ENCODE data around the gene TRMT44.

Gene TRMT44

DNA sequence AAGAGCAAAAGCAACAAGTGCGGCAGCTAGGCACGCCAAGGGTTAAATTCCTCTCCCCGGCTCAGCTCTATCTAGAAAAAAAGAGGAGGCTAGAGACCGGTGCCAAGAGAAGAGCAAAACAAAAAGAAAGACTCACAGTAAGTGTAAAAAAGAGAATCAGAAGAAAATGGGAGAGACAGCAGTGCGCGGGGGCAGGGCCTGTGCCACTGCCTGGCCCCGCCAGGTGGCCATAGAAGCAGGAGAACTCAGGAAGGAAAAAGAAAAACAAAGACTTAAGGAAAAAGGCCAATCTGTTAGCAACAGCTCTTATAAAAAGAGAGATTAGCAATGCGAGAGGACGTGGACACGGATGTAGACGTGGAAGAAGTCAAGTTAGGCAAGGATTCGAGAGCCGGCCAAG, 3.3 kb upstream of the TRMT44 start:
- no peak overlapping the region for H3K4me3 Mint-ChIP-seq

DNA sequence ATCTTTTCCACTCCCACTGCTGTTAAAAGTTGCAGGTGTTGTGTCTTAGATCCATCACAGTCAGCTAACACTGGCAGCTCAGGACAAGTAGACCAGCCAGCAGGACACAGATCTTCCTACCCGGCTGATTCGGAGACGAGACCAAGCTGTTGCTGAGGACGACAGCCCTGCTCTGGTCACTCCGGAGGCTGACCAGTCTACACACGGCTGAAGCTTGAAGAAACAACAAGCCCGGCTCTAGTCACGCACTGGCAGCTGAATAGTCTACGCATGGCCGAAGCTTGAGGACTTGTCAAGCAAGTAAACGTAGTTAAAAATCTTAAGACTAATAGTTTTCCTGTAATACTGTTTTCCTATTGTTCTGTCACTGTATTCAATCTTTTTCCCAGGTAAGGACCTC, 1.8 kb upstream of the TRMT44 start:
- H3K9me3 Mint-ChIP-seq, result no peaks in the 10 kb centered on the region
- no peak for DNase-seq
- no peaks in the 10 kb centered on the region for H3K27me3 Mint-ChIP-seq
- peaks cover 61% of the 10 kb centered on the region for H3K36me3 Mint-ChIP-seq (ENCODE audit: low read depth)
- H3K4me3 Mint-ChIP-seq, result peak overlapping the region; percentile 95
- H3K27ac Mint-ChIP-seq, result peak overlapping the region; percentile 99
- H3K4me1 Mint-ChIP-seq (ENCODE audit: low read depth), result peaks cover 76% of the 10 kb centered on the region

More for the DNA sequence above, 3.3 kb upstream of the TRMT44 start:
- H3K27ac Mint-ChIP-seq, result no peak overlapping the region
- DNase-seq, result no peak
- peaks cover 52% of the 10 kb centered on the region for H3K36me3 Mint-ChIP-seq (ENCODE audit: low read depth)
- H3K27me3 Mint-ChIP-seq, result no peaks in the 10 kb centered on the region
- no peaks in the 10 kb centered on the region for H3K9me3 Mint-ChIP-seq
- H3K4me1 Mint-ChIP-seq (ENCODE audit: low read depth), result peaks cover 62% of the 10 kb centered on the region

DNA sequence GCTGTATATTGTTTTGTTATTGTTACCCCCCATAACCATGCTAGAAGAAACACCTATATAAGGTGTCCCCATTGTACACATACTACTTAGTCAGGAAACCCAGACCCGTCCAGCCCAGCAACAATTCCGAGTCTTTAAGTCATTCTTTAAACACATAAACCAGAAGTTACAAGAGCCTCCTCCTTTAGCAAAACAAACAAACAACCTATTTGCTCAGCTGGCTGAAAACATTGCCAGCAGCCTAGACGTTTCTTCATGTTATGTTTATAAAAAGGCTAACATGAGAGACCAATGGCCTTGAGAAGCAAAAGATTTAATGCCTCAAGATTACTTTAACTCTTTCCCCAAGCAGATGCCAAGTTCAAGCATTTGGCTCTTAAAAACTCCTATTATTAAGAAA, 1.4 kb upstream of the TRMT44 start:
- peak overlapping the region; percentile 95 for H3K4me3 Mint-ChIP-seq
- H3K9me3 Mint-ChIP-seq, result no peaks in the 10 kb centered on the region
- DNase-seq, result no peak
- no peaks in the 10 kb centered on the region for H3K27me3 Mint-ChIP-seq
- peaks cover 81% of the 10 kb centered on the region for H3K4me1 Mint-ChIP-seq (ENCODE audit: low read depth)
- peak overlapping the region; percentile 99 for H3K27ac Mint-ChIP-seq
- H3K36me3 Mint-ChIP-seq (ENCODE audit: low read depth), result peaks cover 62% of the 10 kb centered on the region

DNA sequence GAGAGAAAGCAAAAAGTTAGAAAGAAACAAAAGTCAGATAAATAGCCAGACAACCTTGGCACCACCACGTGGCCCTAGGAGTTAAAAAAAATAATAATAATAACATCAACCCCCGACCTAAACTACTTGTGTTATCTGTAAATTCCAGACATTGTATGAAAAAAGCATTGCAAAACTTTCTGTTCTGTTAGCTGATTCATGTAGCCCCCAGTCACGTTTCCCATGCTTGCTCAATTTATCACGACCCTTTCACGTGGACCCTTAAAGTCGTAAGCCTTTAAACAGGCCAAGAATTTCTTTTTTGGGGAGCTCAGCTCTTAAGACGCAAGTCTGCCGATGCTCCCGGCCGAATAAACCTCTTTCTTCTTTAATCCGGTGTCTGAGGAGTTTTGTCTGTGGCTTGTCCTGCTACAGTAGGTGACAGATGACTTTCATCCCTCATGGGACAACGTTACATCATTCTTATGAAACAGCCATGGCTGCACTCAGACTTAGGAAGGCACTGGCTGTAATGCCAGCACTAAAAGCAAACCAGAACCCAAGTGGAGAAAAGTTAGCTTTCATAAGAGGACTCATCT, 574 bp upstream of the TRMT44 start:
- H3K36me3 Mint-ChIP-seq (ENCODE audit: low read depth), result peaks cover 59% of the 10 kb centered on the region
- DNase-seq, result peak; percentile 54
- H3K27me3 Mint-ChIP-seq, result no peaks in the 10 kb centered on the region
- peak overlapping the region; percentile 95 for H3K4me3 Mint-ChIP-seq
- no peaks in the 10 kb centered on the region for H3K9me3 Mint-ChIP-seq
- H3K27ac Mint-ChIP-seq, result peak overlapping the region; percentile 99
- H3K4me1 Mint-ChIP-seq (ENCODE audit: low read depth), result peaks cover 79% of the 10 kb centered on the region

DNA sequence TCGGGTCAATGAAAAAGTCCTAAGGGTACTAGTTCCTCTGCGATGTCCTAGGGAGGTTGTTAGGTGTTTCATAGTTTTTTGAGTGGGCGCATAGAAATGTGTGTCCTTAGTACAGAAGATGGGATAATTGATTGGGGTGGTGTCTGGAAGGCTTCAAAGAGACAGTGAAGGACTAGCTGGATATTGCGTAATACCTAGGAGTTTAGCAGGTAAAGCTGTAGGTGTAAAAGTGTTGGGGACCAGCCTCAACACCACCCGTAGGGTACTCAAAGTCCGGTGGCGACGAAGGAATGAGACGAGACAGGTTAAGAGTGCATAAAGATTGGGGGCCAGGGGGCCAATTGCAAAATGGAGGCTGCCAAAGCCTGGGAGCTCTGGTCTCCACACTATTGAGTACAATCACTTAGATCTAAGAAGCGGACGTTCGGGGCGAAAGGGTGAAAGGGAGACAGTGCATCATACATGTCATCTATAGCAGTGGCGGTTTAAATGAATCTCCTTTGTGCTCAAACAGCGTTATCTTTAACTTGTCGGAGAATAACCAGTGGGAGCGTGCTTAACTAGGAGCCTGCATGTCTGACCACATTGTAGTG, 1.0 kb downstream of the TRMT44 start:
- peaks cover 73% of the 10 kb centered on the region for H3K4me1 Mint-ChIP-seq (ENCODE audit: low read depth)
- no peaks in the 10 kb centered on the region for H3K9me3 Mint-ChIP-seq
- peak overlapping the region; percentile 95 for H3K4me3 Mint-ChIP-seq
- H3K27ac Mint-ChIP-seq, result peak overlapping the region; percentile 57
- no peak for DNase-seq
- no peaks in the 10 kb centered on the region for H3K27me3 Mint-ChIP-seq
- peaks cover 64% of the 10 kb centered on the region for H3K36me3 Mint-ChIP-seq (ENCODE audit: low read depth)

DNA sequence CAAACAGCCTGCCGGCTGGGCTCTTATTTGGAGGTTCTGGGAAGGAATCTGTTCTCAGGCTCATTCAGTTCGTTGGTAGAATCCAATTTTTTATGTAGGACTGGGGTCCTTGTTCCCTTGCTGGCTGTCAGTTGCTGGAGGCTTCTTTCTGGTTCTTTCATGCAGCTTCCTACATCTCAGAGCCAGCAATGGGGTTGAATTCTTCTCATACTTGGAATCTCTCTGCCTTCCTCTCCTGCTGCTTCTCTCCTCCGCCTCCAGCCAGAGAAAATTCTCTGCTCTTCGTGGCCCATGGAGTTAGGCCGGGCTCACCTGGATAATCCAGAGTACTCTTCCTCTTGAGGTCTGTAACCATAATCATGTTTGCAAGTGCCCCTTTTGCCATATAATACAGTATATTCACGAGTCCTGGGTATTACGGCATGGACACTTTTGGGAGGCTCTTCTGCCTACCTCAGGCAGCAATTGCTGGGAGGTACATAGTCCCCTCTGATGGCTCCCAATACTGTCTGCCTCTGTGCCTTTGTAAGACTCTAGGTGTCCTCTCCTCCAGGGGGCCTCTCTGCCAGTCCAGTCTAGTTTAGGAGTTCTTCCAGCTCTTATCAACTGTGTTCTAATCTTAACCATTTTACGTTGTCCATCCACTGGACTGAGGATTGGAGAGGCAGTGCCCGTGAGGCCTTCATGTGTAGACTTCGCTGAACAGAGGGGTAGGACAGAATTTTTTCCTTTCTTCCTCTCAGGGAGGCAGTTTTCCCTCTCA, 2.2 kb downstream of the TRMT44 start:
- Mint-ChIP-seq H3K4me1 (ENCODE audit: low read depth) (peaks cover 66% of the 10 kb centered on the region), H3K27me3 (no peaks in the 10 kb centered on the region), H3K9me3 (no peaks in the 10 kb centered on the region), H3K27ac (peak overlapping the region; percentile 4), H3K4me3 (peak overlapping the region; percentile 95), H3K36me3 (ENCODE audit: low read depth) (peaks cover 74% of the 10 kb centered on the region)
- DNase-seq, result no peak

DNA sequence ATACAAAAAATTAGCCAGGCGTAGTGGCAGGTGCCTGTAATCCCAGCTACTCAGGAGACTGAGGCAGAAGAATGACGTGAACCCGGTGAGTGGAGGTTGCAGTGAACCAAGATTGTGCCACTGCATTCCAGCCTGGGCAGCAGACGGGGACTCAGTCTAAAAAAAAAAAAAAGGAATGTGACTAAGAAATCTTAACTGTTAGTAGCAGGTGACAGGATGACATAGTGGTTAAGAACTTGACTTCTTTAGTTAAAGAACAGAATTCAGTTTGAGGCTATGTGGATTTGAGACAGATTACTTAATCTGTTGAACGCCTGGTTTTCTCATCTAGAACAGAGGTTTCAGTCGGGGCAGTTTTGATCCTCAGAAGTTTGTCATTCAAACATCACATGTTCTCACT, 3.2 kb downstream of the TRMT44 start:
- H3K4me3 Mint-ChIP-seq, result peak overlapping the region; percentile 95
- peaks cover 78% of the 10 kb centered on the region for H3K36me3 Mint-ChIP-seq (ENCODE audit: low read depth)
- no peaks in the 10 kb centered on the region for H3K27me3 Mint-ChIP-seq
- no peak overlapping the region for H3K27ac Mint-ChIP-seq
- H3K9me3 Mint-ChIP-seq, result no peaks in the 10 kb centered on the region
- DNase-seq, result no peak
- H3K4me1 Mint-ChIP-seq (ENCODE audit: low read depth), result peaks cover 56% of the 10 kb centered on the region

DNA sequence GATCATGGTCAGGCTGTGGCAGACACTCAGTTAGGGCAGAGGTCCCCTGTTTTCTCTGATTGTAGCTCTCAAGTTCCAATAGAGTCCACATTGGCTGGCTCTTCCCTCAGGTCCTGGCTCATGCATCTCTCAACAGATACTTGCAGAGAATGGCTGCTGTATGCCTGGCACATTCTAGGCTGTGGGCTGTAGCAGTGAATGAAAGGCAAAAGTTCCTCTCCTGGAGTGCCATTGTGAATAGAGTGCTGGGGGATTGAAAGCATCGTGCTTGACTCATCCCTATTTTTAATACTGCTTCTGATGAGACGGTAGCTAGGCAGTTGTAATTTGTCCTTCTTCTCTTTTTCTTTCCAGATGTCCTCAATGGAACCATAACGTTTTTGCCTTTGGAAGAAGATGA, 5.5 kb downstream of the TRMT44 start:
- Mint-ChIP-seq H3K27me3 (no peaks in the 10 kb centered on the region), H3K27ac (peak overlapping the region; percentile 2), H3K9me3 (no peaks in the 10 kb centered on the region), H3K4me1 (ENCODE audit: low read depth) (peaks cover 41% of the 10 kb centered on the region), H3K4me3 (no peak overlapping the region), H3K36me3 (ENCODE audit: low read depth) (peaks cover 84% of the 10 kb centered on the region)
- DNase-seq, result no peak

DNA sequence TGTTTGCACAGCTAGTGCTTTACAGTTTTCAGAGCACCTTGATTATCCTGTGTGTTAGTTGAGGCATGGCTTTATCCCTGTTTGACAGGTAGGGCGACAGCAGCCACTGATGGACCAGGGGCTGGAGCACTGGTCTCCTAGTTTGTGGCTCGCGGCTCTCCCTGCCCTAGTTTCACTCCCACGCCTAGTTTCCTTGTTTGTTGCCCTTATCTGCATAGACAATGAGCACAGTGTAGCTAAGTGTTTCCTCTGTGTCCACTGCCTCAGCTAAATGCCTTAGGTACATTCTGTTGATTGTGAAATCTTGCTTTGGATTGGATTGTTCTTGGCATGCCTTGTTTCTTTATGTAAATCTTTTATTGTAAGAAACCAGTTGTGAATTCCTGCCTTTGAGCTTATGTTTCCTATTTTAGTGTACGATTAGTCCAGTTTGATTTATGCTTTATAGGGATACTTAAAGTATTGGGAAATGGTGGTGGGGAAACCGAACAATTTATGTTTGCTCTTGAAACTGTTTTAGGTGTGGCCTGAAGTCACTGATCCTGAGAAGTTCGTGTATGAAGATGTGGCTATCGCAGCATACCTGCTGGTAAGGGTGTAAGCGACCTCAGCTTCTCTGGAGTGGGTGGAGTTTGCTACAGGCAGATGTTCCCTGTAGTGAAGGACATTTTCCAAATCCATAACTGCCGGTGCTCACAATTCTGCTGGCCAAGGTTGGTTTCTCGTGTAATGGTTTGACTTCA, 11.0 kb downstream of the TRMT44 start:
- H3K4me1 Mint-ChIP-seq (ENCODE audit: low read depth), result no peaks in the 10 kb centered on the region
- H3K4me3 Mint-ChIP-seq, result no peak overlapping the region
- no peak for DNase-seq
- peaks cover 96% of the 10 kb centered on the region for H3K36me3 Mint-ChIP-seq (ENCODE audit: low read depth)
- H3K9me3 Mint-ChIP-seq, result no peaks in the 10 kb centered on the region
- no peak overlapping the region for H3K27ac Mint-ChIP-seq
- no peaks in the 10 kb centered on the region for H3K27me3 Mint-ChIP-seq

DNA sequence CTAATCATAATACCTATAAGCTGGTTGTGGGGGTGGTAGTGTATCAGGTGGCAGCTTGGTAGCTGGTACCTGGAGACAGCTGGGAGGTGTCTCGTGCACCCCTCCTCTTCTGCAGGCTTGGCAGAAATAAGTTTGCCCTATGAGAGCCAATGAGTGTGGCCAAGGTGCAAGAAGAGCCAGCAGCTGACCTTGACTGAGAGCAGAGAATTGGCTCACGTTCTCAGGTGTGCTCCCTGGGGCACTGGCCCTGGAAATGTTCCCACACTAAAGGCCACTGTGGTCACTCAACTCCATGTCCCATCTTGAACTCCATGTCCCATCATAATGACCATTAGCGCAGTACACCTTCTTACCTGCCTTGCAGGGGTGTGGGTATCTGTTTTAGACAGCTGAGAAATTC, 13.4 kb downstream of the TRMT44 start:
- H3K36me3 Mint-ChIP-seq (ENCODE audit: low read depth), result peaks cover 96% of the 10 kb centered on the region
- no peak for DNase-seq
- H3K27ac Mint-ChIP-seq, result no peak overlapping the region
- H3K4me3 Mint-ChIP-seq, result no peak overlapping the region
- no peaks in the 10 kb centered on the region for H3K9me3 Mint-ChIP-seq
- H3K27me3 Mint-ChIP-seq, result no peaks in the 10 kb centered on the region
- no peaks in the 10 kb centered on the region for H3K4me1 Mint-ChIP-seq (ENCODE audit: low read depth)

DNA sequence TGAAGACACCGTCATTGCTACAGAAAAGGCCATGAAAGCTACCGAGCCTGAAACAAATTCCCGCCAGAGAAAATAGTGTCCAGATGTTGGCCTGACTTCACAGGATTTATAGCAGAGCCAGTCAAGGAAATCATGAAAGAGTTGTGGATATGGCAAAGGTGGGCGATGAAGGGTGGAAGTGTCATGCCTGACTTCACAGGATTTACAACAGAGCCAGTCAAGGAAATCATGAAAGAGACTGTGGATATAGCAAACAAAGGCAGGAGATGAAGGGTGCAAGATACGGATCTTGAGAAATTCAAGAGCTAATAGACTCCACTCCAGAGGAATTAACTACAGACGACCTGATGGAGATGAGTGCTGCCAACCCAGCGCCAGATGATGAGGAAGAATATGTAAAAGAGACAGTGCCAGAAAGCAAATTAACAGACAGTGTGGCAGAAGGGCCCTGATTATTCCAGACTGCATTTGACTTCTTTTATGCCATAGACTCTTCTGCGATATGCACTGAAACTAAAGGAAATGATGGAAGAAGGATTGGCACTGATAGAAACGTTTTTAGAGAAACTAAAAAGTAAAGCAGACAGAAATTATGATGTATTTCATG, 17.2 kb downstream of the TRMT44 start:
- DNase-seq, result no peak
- Mint-ChIP-seq H3K4me1 (ENCODE audit: low read depth) (no peaks in the 10 kb centered on the region), H3K27me3 (no peaks in the 10 kb centered on the region), H3K9me3 (no peaks in the 10 kb centered on the region), H3K36me3 (ENCODE audit: low read depth) (peaks cover 94% of the 10 kb centered on the region), H3K27ac (no peak overlapping the region), H3K4me3 (no peak overlapping the region)

DNA sequence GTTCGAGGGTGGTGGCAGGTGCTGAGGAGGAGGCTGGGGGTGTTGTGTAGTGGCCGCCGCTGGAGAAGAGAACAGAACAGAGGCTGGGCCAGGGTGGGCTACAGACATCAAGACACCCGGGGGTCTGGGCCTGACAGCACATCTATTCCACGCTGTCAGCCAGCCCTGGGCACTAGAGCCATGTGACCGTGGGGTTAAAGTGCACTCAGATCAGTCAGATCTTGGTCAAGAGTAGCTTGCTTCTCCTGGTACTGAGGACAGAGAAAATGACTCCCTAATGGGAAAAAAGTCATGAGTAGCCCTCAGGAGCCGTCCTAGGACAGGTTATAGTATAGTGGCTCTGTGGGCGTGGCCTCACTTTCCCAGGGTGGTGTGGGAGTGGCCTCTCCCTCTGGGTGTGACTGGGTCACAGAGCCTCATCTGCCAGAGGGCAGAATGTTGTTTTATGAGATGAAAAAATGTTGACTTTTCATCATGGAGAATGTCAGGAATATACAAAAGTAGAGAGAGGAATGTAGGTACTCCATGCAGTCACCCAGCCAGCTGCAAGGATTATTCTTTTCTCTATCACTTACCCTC, 19.4 kb downstream of the TRMT44 start:
- H3K9me3 Mint-ChIP-seq, result no peaks in the 10 kb centered on the region
- DNase-seq, result no peak
- no peaks in the 10 kb centered on the region for H3K27me3 Mint-ChIP-seq
- peaks cover 91% of the 10 kb centered on the region for H3K36me3 Mint-ChIP-seq (ENCODE audit: low read depth)
- no peak overlapping the region for H3K4me3 Mint-ChIP-seq
- no peak overlapping the region for H3K27ac Mint-ChIP-seq
- H3K4me1 Mint-ChIP-seq (ENCODE audit: low read depth), result no peaks in the 10 kb centered on the region

DNA sequence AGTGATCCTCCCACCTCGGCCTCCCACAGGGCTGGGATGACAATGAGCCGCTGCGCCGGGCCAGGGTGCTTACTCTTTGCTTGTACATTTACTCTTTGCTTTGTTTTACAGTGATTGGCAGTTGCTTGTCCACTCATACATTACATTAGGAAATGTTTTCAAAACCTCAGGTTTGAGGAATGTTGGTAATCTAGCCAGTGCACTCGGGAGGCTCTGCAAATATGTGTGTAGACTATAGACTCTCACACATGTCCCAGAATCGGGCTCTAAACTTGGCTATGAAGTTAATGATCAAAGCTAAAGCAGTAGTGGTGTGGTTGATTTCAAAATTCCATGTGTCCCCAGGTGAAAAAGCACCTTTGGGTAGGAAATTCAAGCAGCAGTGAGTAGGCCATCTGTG, 20.5 kb downstream of the TRMT44 start:
- no peak for DNase-seq
- Mint-ChIP-seq H3K4me3 (no peak overlapping the region), H3K27me3 (no peaks in the 10 kb centered on the region), H3K36me3 (ENCODE audit: low read depth) (peaks cover 91% of the 10 kb centered on the region), H3K4me1 (ENCODE audit: low read depth) (no peaks in the 10 kb centered on the region), H3K9me3 (no peaks in the 10 kb centered on the region), H3K27ac (no peak overlapping the region)

DNA sequence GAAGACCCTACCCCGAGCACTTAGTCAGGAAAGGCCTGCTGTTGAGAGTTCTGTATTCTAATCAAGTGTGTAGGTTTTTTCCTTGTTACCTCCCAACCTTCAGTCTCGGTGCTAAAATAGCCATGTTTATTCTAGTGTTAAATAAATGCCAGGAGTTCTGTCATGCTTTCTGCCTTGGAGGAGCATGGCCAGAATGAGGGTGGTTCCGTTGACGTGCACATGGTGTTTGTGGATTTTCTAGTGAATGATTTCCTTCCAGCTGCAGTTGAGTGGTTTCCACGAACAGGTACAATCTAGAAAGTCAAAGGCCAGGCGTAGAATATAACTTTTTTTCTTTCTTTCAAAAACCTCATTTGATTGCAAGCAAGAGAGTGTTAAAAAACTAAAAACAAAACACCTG, 21.0 kb downstream of the TRMT44 start:
- Mint-ChIP-seq H3K27me3 (no peaks in the 10 kb centered on the region), H3K36me3 (ENCODE audit: low read depth) (peaks cover 91% of the 10 kb centered on the region), H3K4me3 (no peak overlapping the region), H3K4me1 (ENCODE audit: low read depth) (no peaks in the 10 kb centered on the region), H3K9me3 (no peaks in the 10 kb centered on the region), H3K27ac (no peak overlapping the region)
- DNase-seq, result no peak
